GM19238 (cell line): ENCODE measurements around the gene NMUR1.

Source experiments
- DNase-seq: peaks from one replicate; pipeline ENCODE4 v3.0.0; 2011; ENCODE audit warnings: low spot score; ENCODE audit not compliant: insufficient read length

Gene NMUR1

GRCh38 chr2:231554748-231555545 is 24.7 kb upstream of the NMUR1 start:
- DNase-seq, result no peak

GRCh38 chr2:231554327-231554726 is 24.1 kb upstream of the NMUR1 start:
- no peak for DNase-seq

- no peak for DNase-seq
These were observed 22.5 kb upstream of the NMUR1 start for GRCh38 chr2:231552752-231553151.

GRCh38 chr2:231549446-231550239 is 19.4 kb upstream of the NMUR1 start:
- DNase-seq, result no peak

- DNase-seq, result no peak
These were observed 18.5 kb upstream of the NMUR1 start for GRCh38 chr2:231548752-231549151.

- no peak for DNase-seq
These were observed 17.3 kb upstream of the NMUR1 start for GRCh38 chr2:231547315-231548110.

- no peak for DNase-seq
These were observed 15.9 kb upstream of the NMUR1 start for GRCh38 chr2:231546014-231546715.

GRCh38 chr2:231545105-231545902 is 15.1 kb upstream of the NMUR1 start:
- peak; percentile 78 for DNase-seq

- DNase-seq, result no peak
These were observed 11.9 kb upstream of the NMUR1 start for GRCh38 chr2:231542136-231542535.

GRCh38 chr2:231541645-231542044 is 11.4 kb upstream of the NMUR1 start:
- DNase-seq, result no peak

GRCh38 chr2:231539991-231540390 is 9.7 kb upstream of the NMUR1 start:
- DNase-seq, result no peak

- DNase-seq, result no peak
These were observed 5.7 kb upstream of the NMUR1 start for GRCh38 chr2:231535961-231536360.

GRCh38 chr2:231533777-231534125 is 3.5 kb upstream of the NMUR1 start:
- no peak for DNase-seq

GRCh38 chr2:231533086-231533776 is 3.0 kb upstream of the NMUR1 start:
- no peak for DNase-seq

- no peak for DNase-seq
These were observed 2.5 kb upstream of the NMUR1 start for GRCh38 chr2:231532756-231533035.

GRCh38 chr2:231531883-231532755 is 1.9 kb upstream of the NMUR1 start:
- no peak for DNase-seq

GRCh38 chr2:231531466-231531865 is 1.2 kb upstream of the NMUR1 start:
- no peak for DNase-seq

GRCh38 chr2:231528636-231529030 is 1.6 kb downstream of the NMUR1 start:
- no peak for DNase-seq

GRCh38 chr2:231527955-231528635 is 2.1 kb downstream of the NMUR1 start:
- no peak for DNase-seq
